ENCODE results near the gene DPCD.
A peak's percentile ranks its signal among the peaks of the same experiment; 100 is the strongest.
"Not testable (repeated sequence)": the region's sequence is repeated elsewhere in the genome, so short reads cannot be mapped to it uniquely, and the experiment has no call there.

The DPCD gene

DNA sequence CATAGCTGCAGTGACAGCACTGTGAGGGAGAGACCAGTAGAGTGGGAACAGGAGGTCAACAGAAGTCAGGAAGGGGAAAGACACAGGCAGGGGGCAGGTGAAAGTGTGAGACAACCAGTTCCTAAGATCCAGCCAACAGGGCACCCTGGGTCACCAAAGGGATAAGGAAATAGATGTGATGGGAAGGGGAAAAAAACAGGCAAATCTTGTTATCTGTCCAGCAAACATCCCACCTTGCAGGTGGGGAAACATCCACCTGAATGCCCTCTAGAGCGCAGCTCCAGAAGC lies 42.5 kb downstream of the DPCD start:
- H3K27me3 ChIP-seq (ENCODE audit: control insufficient read depth in 3 of 3, insufficient read depth in 3 of 3, low read depth in 1 of 3, low read length in 3 of 3): peaks cover 0 to 46% (median 0%) of the 10 kb centered on the region in 3 experiments
- H3K4me1 ChIP-seq (ENCODE audit: control insufficient read depth in 2 of 2, insufficient read depth in 1 of 2, low read depth in 1 of 2, low read length in 2 of 2): peaks cover 0 to 21% of the 10 kb centered on the region in 2 donors
- no peak overlapping the region for H3K9ac ChIP-seq (ENCODE audit: low read depth, low read length, poor library complexity)
- H3K9me3 ChIP-seq (replicated peaks in 1 of 2; ENCODE audit: control insufficient read depth in 2 of 2, insufficient read depth in 1 of 2, low read depth in 1 of 2, low read length in 2 of 2): peaks cover 0 to 4% of the 10 kb centered on the region in 2 donors
- peak overlapping the region; percentile 76 for H3K23ac ChIP-seq (ENCODE audit: low read depth, low read length, poor library complexity)
- no peak overlapping the region for H2BK120ac ChIP-seq (ENCODE audit: low read depth, low read length)
- peak overlapping the region; percentile 88 for H3K18ac ChIP-seq (ENCODE audit: low read length)
- WGBS, 2 donors (ENCODE audit: extremely low coverage in 2 of 2, insufficient read length in 2 of 2, insufficient replicate concordance in 1 of 2): no CpG with 5 or more reads among the region's 1 CpG
- H4K91ac ChIP-seq (ENCODE audit: low read depth, low read length, poor library complexity): no peak overlapping the region
- no peaks in the 10 kb centered on the region for H3K79me1 ChIP-seq (ENCODE audit: low read depth, low read length)
- H3K14ac ChIP-seq (ENCODE audit: low read length): no peak overlapping the region
- H2BK15ac ChIP-seq (ENCODE audit: low read length): no peak overlapping the region
- H3K4ac ChIP-seq (ENCODE audit: low read length): no peak overlapping the region
- H2BK12ac ChIP-seq (ENCODE audit: low read length): no peak overlapping the region
- H3K36me3 ChIP-seq (replicated peaks in 1 of 2; ENCODE audit: control insufficient read depth in 2 of 2, insufficient read depth in 2 of 2, low read length in 2 of 2): peaks cover 0 to 3% of the 10 kb centered on the region in 2 donors
- H2AFZ ChIP-seq (ENCODE audit: low read length): no peak overlapping the region
- H4K8ac ChIP-seq (ENCODE audit: low read depth, low read length): no peak overlapping the region
- no peak overlapping the region for H3K4me2 ChIP-seq (ENCODE audit: insufficient read depth, low read length, poor library complexity, severe bottlenecking)
- H2BK5ac ChIP-seq (ENCODE audit: low read length): peak overlapping the region; percentile 14
- DNase-seq (ENCODE audit: low spot score): no peak
- peak overlapping the region; percentile 64 for H3K27ac ChIP-seq (replicated peaks; ENCODE audit: low read length)
- H2AK5ac ChIP-seq (ENCODE audit: low read depth, low read length): peak overlapping the region; percentile 73
- H3K4me3 ChIP-seq (ENCODE audit: low read length in 2 of 2): no peak overlapping the region

DNA sequence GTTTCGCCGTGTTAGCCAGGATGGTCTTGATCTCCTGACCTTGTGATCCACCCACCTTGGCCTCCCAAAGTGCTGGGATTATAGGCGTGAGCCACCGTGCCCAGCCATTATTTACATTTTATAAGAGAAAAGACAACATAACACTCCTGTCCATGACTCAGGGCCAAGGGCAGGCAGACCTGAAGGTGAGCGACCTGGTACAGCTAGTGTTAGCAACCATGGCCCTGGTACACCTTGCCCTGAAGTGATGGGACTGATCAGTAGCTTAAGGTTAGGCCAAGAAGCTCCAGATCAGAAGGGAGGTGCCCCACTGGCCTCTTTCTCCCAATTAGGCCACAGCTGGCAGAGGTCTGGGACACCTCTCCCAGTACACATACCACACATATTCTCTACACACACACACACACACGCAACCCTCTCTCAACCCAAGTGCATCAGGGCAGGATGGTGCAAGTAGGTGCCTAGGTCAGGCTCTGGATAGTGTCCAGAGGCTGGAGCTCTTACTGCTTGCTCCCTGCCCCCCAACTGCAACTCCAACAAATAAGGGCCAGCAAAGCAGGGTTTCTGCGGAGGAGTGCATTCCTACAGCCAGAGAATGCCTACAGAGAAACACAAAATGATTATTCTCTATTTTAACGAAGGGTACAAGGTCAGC lies 43.8 kb downstream of the DPCD start:
- Histone ChIP-seq H3K14ac (ENCODE audit: low read length) (no peak overlapping the region), H4K8ac (ENCODE audit: low read depth, low read length) (peak overlapping the region; percentile 58), H3K4ac (ENCODE audit: low read length) (no peak overlapping the region), H3K27ac (replicated peaks; ENCODE audit: low read length) (peak overlapping the region; percentile 6), H3K79me1 (ENCODE audit: low read depth, low read length) (no peaks in the 10 kb centered on the region), H2BK5ac (ENCODE audit: low read length) (no peak overlapping the region), H3K23ac (ENCODE audit: low read depth, low read length, poor library complexity) (peak overlapping the region; percentile 38), H3K36me3 (replicated peaks in 1 of 2; ENCODE audit: control insufficient read depth in 2 of 2, insufficient read depth in 2 of 2, low read length in 2 of 2) (peaks cover 0 to 3% of the 10 kb centered on the region in 2 donors), H2BK120ac (ENCODE audit: low read depth, low read length) (peak overlapping the region; percentile 40), H3K4me3 (ENCODE audit: low read length in 2 of 2) (no peak overlapping the region), H2BK12ac (ENCODE audit: low read length) (no peak overlapping the region), H2BK15ac (ENCODE audit: low read length) (no peak overlapping the region), H2AK5ac (ENCODE audit: low read depth, low read length) (no peak overlapping the region), H3K9me3 (replicated peaks in 1 of 2; ENCODE audit: control insufficient read depth in 2 of 2, insufficient read depth in 1 of 2, low read depth in 1 of 2, low read length in 2 of 2) (peaks cover 0 to 4% of the 10 kb centered on the region in 2 donors), H3K27me3 (ENCODE audit: control insufficient read depth in 3 of 3, insufficient read depth in 3 of 3, low read depth in 1 of 3, low read length in 3 of 3) (peaks cover 0 to 42% (median 0%) of the 10 kb centered on the region in 3 experiments), H3K4me2 (ENCODE audit: insufficient read depth, low read length, poor library complexity, severe bottlenecking) (no peak overlapping the region), H3K4me1 (ENCODE audit: control insufficient read depth in 2 of 2, insufficient read depth in 1 of 2, low read depth in 1 of 2, low read length in 2 of 2) (peaks cover 0 to 21% of the 10 kb centered on the region in 2 donors), H3K18ac (ENCODE audit: low read length) (peak overlapping the region; percentile 81), H4K91ac (ENCODE audit: low read depth, low read length, poor library complexity) (no peak overlapping the region), H3K9ac (ENCODE audit: low read depth, low read length, poor library complexity) (peak overlapping the region; percentile 24), H2AFZ (ENCODE audit: low read length) (no peak overlapping the region)
- WGBS, 2 donors (ENCODE audit: extremely low coverage in 2 of 2, insufficient read length in 2 of 2, insufficient replicate concordance in 1 of 2): no CpG with 5 or more reads among the region's 8 CpGs
- DNase-seq (ENCODE audit: low spot score): no peak

DNA sequence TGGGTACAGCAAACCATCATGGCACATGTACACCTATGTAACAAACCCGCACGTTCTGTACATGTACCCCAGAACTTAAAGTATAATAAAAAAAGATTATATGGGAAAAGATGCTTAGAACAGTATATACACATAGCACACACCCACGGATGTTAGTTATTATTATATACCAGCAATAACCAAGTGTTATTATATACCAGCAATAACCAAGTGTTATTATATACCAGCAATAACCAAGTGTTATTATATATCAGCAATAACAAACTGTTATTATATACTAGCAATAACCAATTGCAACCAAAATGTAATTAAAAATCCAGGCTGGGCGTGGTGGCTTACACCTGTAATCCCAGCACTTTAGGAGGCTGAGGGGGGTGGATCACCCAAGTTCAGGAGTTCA lies 45.4 kb downstream of the DPCD start:
- WGBS, 2 donors (ENCODE audit: extremely low coverage in 2 of 2, insufficient read length in 2 of 2, insufficient replicate concordance in 1 of 2): no CpG with 5 or more reads among the region's 4 CpGs
- not testable (repeated sequence) for H3K4ac ChIP-seq (ENCODE audit: low read length); H2AFZ ChIP-seq (ENCODE audit: low read length); H3K27ac ChIP-seq (replicated peaks; ENCODE audit: low read length); H3K23ac ChIP-seq (ENCODE audit: low read depth, low read length, poor library complexity); H3K18ac ChIP-seq (ENCODE audit: low read length); H2BK15ac ChIP-seq (ENCODE audit: low read length); H2BK5ac ChIP-seq (ENCODE audit: low read length); H3K79me1 ChIP-seq (ENCODE audit: low read depth, low read length); H3K9me3 ChIP-seq (replicated peaks in 1 of 2; ENCODE audit: control insufficient read depth in 2 of 2, insufficient read depth in 1 of 2, low read depth in 1 of 2, low read length in 2 of 2); H4K91ac ChIP-seq (ENCODE audit: low read depth, low read length, poor library complexity); H2BK120ac ChIP-seq (ENCODE audit: low read depth, low read length); H3K4me2 ChIP-seq (ENCODE audit: insufficient read depth, low read length, poor library complexity, severe bottlenecking); H3K9ac ChIP-seq (ENCODE audit: low read depth, low read length, poor library complexity); H3K36me3 ChIP-seq (replicated peaks in 1 of 2; ENCODE audit: control insufficient read depth in 2 of 2, insufficient read depth in 2 of 2, low read length in 2 of 2); H3K14ac ChIP-seq (ENCODE audit: low read length); H2BK12ac ChIP-seq (ENCODE audit: low read length); H2AK5ac ChIP-seq (ENCODE audit: low read depth, low read length); DNase-seq (ENCODE audit: low spot score); H4K8ac ChIP-seq (ENCODE audit: low read depth, low read length); H3K4me3 ChIP-seq (ENCODE audit: low read length in 2 of 2)
- Histone ChIP-seq H3K27me3 (ENCODE audit: control insufficient read depth in 3 of 3, insufficient read depth in 3 of 3, low read depth in 1 of 3, low read length in 3 of 3) (peaks cover 0 to 32% (median 0%) of the 10 kb centered on the region in 3 experiments), H3K4me1 (ENCODE audit: control insufficient read depth in 2 of 2, insufficient read depth in 1 of 2, low read depth in 1 of 2, low read length in 2 of 2) (peaks cover 0 to 18% of the 10 kb centered on the region in 2 donors)

DNA sequence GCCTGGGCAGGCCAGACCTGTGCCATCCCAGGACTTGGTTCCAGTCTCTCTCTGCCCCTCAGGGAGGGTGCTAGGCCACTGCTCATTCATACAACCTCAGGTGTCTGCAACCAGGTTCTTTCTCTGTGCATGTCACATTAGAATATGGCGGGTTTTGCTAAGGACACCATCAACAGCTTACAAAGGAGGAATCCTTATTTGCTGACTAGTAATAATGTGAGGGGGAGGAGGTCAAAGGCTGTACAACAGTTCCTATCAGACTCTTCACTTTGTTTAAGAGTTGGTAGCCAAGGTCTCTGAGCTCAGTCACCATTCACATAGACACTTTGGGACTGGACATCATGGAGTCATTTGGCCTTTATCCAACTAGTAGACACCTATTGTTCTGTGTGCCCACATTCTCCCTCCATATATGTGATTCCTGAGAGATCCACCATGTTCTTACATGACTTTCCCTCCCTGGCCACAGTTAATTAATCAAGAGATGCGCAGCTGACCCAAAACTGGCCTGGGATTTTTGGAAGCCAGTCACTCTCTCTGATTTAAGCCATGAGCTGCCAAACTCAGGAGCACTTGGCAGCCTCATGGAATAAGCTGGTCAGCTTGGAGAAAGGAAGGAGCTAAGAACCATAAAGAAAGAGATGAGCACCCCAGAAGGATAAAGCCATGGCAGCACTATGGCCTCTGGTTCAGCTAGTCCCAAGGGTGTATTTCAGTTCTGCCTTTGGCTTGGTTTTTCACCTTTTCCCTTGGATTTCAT lies 51.2 kb downstream of the DPCD start:
- H3K4me1 ChIP-seq (ENCODE audit: control insufficient read depth in 2 of 2, insufficient read depth in 1 of 2, low read depth in 1 of 2, low read length in 2 of 2): peaks cover 7 to 17% of the 10 kb centered on the region in 2 donors
- H3K4me3 ChIP-seq (ENCODE audit: low read length in 2 of 2): no peak overlapping the region
- peaks cover 0 to 2% of the 10 kb centered on the region in 2 donors for H3K36me3 ChIP-seq (replicated peaks in 1 of 2; ENCODE audit: control insufficient read depth in 2 of 2, insufficient read depth in 2 of 2, low read length in 2 of 2)
- no peaks in the 10 kb centered on the region for H3K9me3 ChIP-seq (replicated peaks in 1 of 2; ENCODE audit: control insufficient read depth in 2 of 2, insufficient read depth in 1 of 2, low read depth in 1 of 2, low read length in 2 of 2)
- no CpG with 5 or more reads among the region's 2 CpGs for WGBS, 2 donors (ENCODE audit: extremely low coverage in 2 of 2, insufficient read length in 2 of 2, insufficient replicate concordance in 1 of 2)
- no peak overlapping the region for H2BK120ac ChIP-seq (ENCODE audit: low read depth, low read length)
- no peak overlapping the region for H3K18ac ChIP-seq (ENCODE audit: low read length)
- H4K8ac ChIP-seq (ENCODE audit: low read depth, low read length): no peak overlapping the region
- no peak overlapping the region for H2BK15ac ChIP-seq (ENCODE audit: low read length)
- H3K14ac ChIP-seq (ENCODE audit: low read length): no peak overlapping the region
- H3K27ac ChIP-seq (replicated peaks; ENCODE audit: low read length): no peak overlapping the region
- no peak overlapping the region for H2AFZ ChIP-seq (ENCODE audit: low read length)
- no peaks in the 10 kb centered on the region for H3K79me1 ChIP-seq (ENCODE audit: low read depth, low read length)
- no peak overlapping the region for H4K91ac ChIP-seq (ENCODE audit: low read depth, low read length, poor library complexity)
- no peak overlapping the region for H3K4ac ChIP-seq (ENCODE audit: low read length)
- no peak overlapping the region for H3K4me2 ChIP-seq (ENCODE audit: insufficient read depth, low read length, poor library complexity, severe bottlenecking)
- no peak overlapping the region for H3K9ac ChIP-seq (ENCODE audit: low read depth, low read length, poor library complexity)
- H3K23ac ChIP-seq (ENCODE audit: low read depth, low read length, poor library complexity): no peak overlapping the region
- H2AK5ac ChIP-seq (ENCODE audit: low read depth, low read length): no peak overlapping the region
- H3K27me3 ChIP-seq (ENCODE audit: control insufficient read depth in 3 of 3, insufficient read depth in 3 of 3, low read depth in 1 of 3, low read length in 3 of 3): peaks cover 0 to 44% (median 0%) of the 10 kb centered on the region in 3 experiments
- DNase-seq (ENCODE audit: low spot score): no peak
- H2BK12ac ChIP-seq (ENCODE audit: low read length): no peak overlapping the region
- H2BK5ac ChIP-seq (ENCODE audit: low read length): no peak overlapping the region
